CD4-positive, alpha-beta T cell treated with Interleukin-10 for 1 hour (primary cell): ENCODE measurements around the gene SMIM35.

ENCODE experiments used
- DNase-seq: peaks from one replicate; pipeline ENCODE4 v3.0.0-alpha.2; 2020

The SMIM35 gene

GRCh38 chr11:118055966-118056365 is 30.8 kb downstream of the SMIM35 start:
- DNase-seq, result no peak

GRCh38 chr11:118054712-118055640 is 31.8 kb downstream of the SMIM35 start:
- no peak for DNase-seq

- DNase-seq, result no peak
Observed at GRCh38 chr11:118052581-118053206, 34.1 kb downstream of the SMIM35 start.

GRCh38 chr11:118051611-118052461 is 34.9 kb downstream of the SMIM35 start:
- peak; percentile 87 for DNase-seq

- no peak for DNase-seq
Observed at GRCh38 chr11:118051136-118051610, 35.6 kb downstream of the SMIM35 start.

GRCh38 chr11:118050208-118050891 is 36.4 kb downstream of the SMIM35 start:
- DNase-seq, result no peak

GRCh38 chr11:118049771-118050170 is 37.0 kb downstream of the SMIM35 start:
- no peak for DNase-seq

- DNase-seq, result peak; percentile 24
Observed at GRCh38 chr11:118048472-118049370, 38.0 kb downstream of the SMIM35 start.

- no peak for DNase-seq
Observed at GRCh38 chr11:118047749-118048148, 39.0 kb downstream of the SMIM35 start.

- DNase-seq, result no peak
Observed at GRCh38 chr11:118046964-118047700, 39.6 kb downstream of the SMIM35 start.

GRCh38 chr11:118046051-118046963 is 40.5 kb downstream of the SMIM35 start:
- DNase-seq, result peak; percentile 72

GRCh38 chr11:118045191-118045590 is 41.6 kb downstream of the SMIM35 start:
- DNase-seq, result peak; percentile 36

- peak; percentile 5 for DNase-seq
Observed at GRCh38 chr11:118042796-118043195, 44.0 kb downstream of the SMIM35 start.

GRCh38 chr11:118042141-118042540 is 44.6 kb downstream of the SMIM35 start:
- peak; percentile 8 for DNase-seq

GRCh38 chr11:118033443-118033842 is 53.3 kb downstream of the SMIM35 start:
- no peak for DNase-seq

- DNase-seq, result no peak
Observed at GRCh38 chr11:118028626-118029025, 58.1 kb downstream of the SMIM35 start.

- no peak for DNase-seq
Observed at GRCh38 chr11:118027694-118028093, 59.1 kb downstream of the SMIM35 start.

GRCh38 chr11:118021146-118021545 is 65.6 kb downstream of the SMIM35 start:
- DNase-seq, result no peak

GRCh38 chr11:118018401-118018800 is 68.4 kb downstream of the SMIM35 start:
- no peak for DNase-seq
